HG02981 (cell line): Measurements from ENCODE around the gene SHPK.
"Not testable (repeated sequence)": the region's sequence is repeated elsewhere in the genome, so short reads cannot be mapped to it uniquely, and the experiment has no call there.

Source experiments
- ATAC-seq: cut with Tn5 transposase; IDR thresholded peaks from one replicate; pipeline ENCODE4 v1.9.1; 2021; ENCODE audit warnings: mild to moderate bottlenecking, moderate library complexity; ENCODE audit not compliant: unreplicated experiment

The SHPK gene

GRCh38 chr17:3592216-3592860, 43.7 kb downstream of the SHPK start:
- ATAC-seq, result no peak

DNA sequence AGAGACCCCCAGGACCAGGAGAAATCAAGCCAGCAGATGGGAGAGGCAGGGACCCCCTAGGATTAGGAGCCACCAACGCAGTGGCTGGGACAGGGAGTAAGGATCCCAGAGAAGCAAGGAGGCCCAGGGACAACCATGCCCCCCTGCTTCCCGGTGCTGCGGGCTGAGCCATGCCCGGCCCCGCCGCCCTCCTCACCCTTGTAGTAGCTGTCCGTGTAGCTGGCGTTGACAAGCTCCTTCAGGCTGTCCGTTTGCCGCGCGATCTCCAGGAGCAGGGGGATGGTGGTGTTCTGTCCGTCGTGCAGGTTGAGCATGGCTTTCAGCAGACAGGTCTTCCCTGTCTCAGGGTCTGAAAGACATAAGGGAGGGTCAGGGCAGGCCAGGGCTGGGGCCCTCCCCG, 45.3 kb downstream of the SHPK start:
- ATAC-seq, result no peak

GRCh38 chr17:3590231-3590630, 45.8 kb downstream of the SHPK start:
- no peak for ATAC-seq

DNA sequence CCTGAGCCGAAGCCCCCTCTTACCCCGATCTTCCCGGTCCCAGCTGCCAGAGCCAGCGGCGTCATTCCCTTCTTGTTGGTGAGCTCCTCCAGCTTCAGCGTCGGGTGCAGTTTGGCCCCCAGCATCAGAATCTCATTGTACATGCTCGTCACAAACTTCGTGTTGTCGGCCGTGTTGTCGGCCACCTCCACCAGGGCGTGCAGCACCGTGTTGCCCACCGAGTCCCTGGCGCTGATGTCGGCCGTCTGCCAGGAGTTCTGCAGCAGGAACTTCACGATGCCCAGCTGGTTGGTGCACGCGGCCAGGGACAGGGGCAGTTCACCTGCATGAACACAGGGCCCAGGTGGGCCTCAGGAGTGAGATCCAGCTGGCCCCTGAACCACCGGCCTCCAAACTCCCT, 46.3 kb downstream of the SHPK start:
- no peak for ATAC-seq

DNA sequence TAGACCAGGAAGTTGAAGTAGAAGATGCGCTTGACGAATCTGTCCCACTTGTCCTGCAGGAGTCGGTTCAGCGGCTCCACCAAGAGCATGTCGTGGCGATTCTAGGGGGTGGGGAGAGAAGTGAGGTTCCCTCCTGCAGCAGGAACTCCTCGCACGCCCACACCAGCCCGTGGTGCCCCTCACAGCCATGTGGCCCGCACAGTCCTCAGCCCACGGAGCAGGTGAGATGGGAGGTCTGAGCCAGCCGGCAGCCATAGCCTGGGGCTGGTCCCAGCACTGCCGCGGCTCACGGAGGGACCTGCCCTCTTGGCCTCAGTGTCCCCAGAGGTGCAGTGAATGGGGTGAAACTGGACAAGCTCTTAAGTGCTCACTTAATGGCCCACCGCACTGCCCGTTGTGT, 50.2 kb downstream of the SHPK start:
- no peak for ATAC-seq

DNA sequence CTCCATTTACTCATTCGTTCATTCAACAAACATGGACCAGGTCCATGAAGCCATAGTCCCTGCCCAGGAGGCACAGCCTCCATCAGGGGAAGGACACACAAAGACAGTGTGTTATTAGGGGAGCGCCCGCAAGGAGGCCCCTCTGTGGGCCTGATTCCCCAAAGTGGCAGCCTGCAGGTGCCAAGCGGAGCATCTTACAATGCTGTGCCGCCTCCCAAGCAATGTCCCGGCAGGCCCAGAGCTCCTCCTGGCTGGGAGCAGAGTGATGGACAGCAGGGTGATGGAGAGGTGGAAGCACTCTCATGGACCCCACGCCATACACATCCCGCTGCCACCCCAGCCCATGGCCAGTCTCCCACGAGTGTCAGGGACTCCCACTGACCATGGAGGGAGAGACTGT, 52.6 kb downstream of the SHPK start:
- no peak for ATAC-seq

DNA sequence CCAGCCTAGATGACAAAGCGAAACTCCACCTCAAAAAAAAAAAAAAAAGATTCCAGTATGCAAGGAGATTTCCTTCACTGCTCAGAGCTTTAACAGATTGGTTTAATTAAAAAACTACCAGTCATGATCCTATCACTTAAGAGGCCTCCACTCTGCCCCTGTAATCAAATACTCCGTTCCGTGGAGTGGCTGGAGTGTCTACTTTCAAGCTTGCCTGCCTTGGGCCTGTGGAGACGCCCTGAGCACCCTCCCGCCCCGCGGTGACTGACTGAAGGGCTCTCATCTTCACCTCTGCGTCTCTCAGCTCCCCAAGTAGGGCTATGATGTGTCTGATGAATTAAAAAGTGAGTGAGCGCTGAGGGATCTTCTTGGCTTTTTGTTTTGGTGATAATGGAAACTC, 53.1 kb downstream of the SHPK start:
- ATAC-seq, result no peak

GRCh38 chr17:3578667-3579066, 57.4 kb downstream of the SHPK start:
- ATAC-seq, result not testable (repeated sequence)

DNA sequence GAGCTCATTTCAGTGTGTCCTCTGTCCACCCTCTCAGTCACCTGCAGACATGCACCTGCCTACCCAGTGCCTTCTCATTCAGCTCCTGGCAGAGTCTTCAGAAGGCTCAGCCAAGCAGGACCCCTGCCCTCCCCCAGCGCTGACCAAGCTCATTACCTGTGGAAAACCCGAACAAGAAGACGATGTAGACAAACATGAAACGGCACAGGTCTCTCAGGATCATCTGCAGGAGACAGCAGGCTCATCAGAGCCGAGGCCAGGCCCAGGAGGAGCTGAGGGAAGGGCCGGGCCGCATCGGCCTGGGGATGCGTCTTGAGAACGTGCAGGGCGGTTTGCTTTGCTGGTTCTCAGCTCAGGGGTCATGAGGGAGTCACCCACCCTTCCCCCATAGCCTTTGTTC, 59.1 kb downstream of the SHPK start:
- ATAC-seq, result no peak

DNA sequence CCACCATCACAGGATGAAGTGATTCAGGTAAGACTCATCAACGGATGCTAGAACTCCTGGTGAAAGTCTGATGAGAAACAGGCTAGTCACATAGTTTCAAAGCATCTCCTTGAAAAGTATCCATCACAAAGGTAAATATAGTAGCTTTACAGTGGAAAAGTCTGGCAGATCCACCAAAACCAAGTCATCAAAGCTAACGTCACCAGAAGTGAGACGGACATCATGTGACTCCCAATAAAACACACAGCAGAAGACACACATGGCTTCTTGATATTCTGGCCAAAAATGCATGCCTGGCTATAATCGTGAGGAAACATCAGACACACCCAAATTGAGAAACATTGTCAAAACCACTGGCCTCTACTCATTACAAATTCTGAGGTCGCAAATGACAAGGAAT, 60.5 kb downstream of the SHPK start:
- ATAC-seq, result no peak

- no peak for ATAC-seq
Observed at GRCh38 chr17:3574231-3574630, 61.8 kb downstream of the SHPK start.

GRCh38 chr17:3573246-3574100, 62.6 kb downstream of the SHPK start:
- no peak for ATAC-seq

GRCh38 chr17:3572231-3572630, 63.8 kb downstream of the SHPK start:
- no peak for ATAC-seq

- ATAC-seq, result no peak
Observed at GRCh38 chr17:3571043-3571900, 64.8 kb downstream of the SHPK start.

GRCh38 chr17:3569534-3570137, 66.4 kb downstream of the SHPK start:
- no peak for ATAC-seq

GRCh38 chr17:3566551-3566950, 69.5 kb downstream of the SHPK start:
- ATAC-seq, result no peak

DNA sequence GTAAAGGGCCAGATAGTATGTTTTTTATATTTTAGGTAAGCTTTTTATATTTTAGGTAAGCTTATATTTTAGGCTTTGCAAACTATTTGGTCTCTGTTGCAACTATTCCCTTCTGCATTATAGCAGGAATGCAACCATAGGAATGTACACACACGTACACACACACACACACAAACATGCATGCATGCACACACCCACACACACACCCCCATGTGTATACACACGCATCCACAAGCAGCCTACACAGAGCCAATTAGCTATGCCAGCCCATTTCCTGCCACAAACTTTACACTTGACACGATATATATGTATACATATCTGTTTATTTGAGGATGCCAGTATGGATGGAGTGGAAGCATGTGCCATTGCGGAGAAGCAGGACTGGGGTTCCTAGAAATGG, 70.9 kb downstream of the SHPK start:
- no peak for ATAC-seq

DNA sequence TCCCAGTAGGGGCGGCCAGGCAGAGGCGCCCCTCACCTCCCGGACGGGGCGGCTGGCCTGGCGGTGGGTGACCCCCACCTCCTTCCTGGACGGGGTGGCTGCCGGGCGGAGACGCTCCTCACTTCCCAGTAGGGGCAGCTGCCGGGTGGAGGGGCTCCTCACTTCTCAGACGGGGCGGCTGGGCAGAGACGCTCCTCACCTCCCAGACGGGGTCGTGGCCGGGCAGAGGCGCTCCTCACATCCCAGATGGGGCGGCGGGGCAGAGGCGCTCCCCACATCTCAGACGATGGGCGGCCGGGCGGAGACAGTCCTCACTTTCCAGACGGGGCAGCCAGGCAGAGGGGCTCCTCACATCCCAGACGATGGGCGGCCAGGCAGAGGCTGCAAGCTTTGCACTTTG, 71.8 kb downstream of the SHPK start:
- ATAC-seq, result not testable (repeated sequence)

DNA sequence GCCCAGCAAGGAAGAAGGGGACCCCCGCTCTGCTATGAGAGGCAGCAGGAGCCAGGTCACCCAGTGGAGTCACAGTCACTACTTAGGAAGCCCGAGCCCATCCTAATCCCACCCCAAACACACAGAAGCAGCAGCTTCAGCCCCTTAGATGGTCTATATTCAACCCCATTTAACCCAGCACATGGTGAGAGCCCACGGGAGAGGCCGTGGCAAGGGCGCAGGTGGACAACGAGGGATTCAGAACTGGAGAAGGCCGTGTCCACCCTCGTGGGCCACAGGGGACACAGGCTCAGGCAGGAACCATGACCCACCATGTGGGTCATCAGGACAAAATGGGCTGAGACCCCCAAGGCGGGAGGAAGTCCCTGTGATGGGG, 76.8 kb downstream of the SHPK start:
- ATAC-seq, result no peak

GRCh38 chr17:3558603-3559269, 77.3 kb downstream of the SHPK start:
- peak; percentile 71 for ATAC-seq
